WTC11 (cell line): ENCODE data around the gene CLN6. TPM values are rescaled to one million over a fixed set of nuclear protein-coding genes. Genes with fewer than 3 reads are reported as not detected.

Experiments used
- ATAC-seq: fragments of 200-7000 bp; cut with Tn5 transposase; 2 replicates; pipeline ENCODE4 v1.10.0; 2021; ENCODE audit warnings: mild to moderate bottlenecking, moderate library complexity
- CTCF ChIA-PET: fragments of 300-600 bp; sonication (Branson Sonifier 250); formaldehyde crosslinking; loops from one replicate; lab custom pipeline; 2021; ENCODE audit warnings: antibody characterized with exemption; lab: Charles Lee
- POLR2A ChIA-PET: fragments of 350-600 bp; sonication (Branson Sonifier 250); formaldehyde crosslinking; loops from one replicate; lab custom pipeline; 2021; ENCODE audit warnings: antibody characterized with exemption; lab: Charles Lee
- DNase-seq: peaks from one replicate; pipeline ENCODE4 v3.0.0; 2021; ENCODE audit warnings: low spot score
- H3K27ac Mint-ChIP-seq: 2 replicates; pipeline ENCODE4 v1.8.0; 2021; ENCODE audit warnings: mixed read lengths
- H3K27me3 Mint-ChIP-seq: 2 replicates; pipeline ENCODE4 v1.8.0; 2021; ENCODE audit warnings: low read depth, mild to moderate bottlenecking, moderate library complexity, mixed read lengths
- H3K36me3 Mint-ChIP-seq: 2 replicates; pipeline ENCODE4 v1.8.0; 2021; ENCODE audit warnings: mixed read lengths
- H3K4me1 Mint-ChIP-seq: 2 replicates; pipeline ENCODE4 v1.8.0; 2022; ENCODE audit warnings: mixed read lengths
- H3K4me3 Mint-ChIP-seq: 2 replicates; pipeline ENCODE4 v1.8.0; 2021; ENCODE audit warnings: mild to moderate bottlenecking, moderate library complexity, mixed read lengths
- H3K9me3 Mint-ChIP-seq: 2 replicates; pipeline ENCODE4 v1.8.0; 2021; ENCODE audit warnings: mixed read lengths
- CREB1 ChIP-seq: sonication (generic); formaldehyde crosslinking; IDR thresholded peaks from 2 replicates; pipeline ENCODE4 v1.8.0; 2023; ENCODE audit warnings: mild to moderate bottlenecking, missing genetic modification reagents
- CREM ChIP-seq: sonication (generic); formaldehyde crosslinking; IDR thresholded peaks from 2 replicates; pipeline ENCODE4 v1.8.1; 2022; ENCODE audit warnings: mild to moderate bottlenecking, missing genetic modification reagents, moderate library complexity
- E2F1 ChIP-seq: sonication (generic); formaldehyde crosslinking; IDR thresholded peaks from 2 replicates; pipeline ENCODE4 v1.8.0; 2022; ENCODE audit warnings: mild to moderate bottlenecking, missing genetic modification reagents
- ELF4 ChIP-seq: sonication (generic); formaldehyde crosslinking; IDR thresholded peaks from 2 replicates; pipeline ENCODE4 v1.8.1; 2022; ENCODE audit warnings: low read depth, mild to moderate bottlenecking, moderate library complexity, missing genetic modification reagents
- EMX1 ChIP-seq: fragments of 250-450 bp; sonication (Bioruptor Pico); IDR thresholded peaks from 2 replicates; pipeline ENCODE4 v1.8.0; 2021; ENCODE audit warnings: mild to moderate bottlenecking
- FOXP1 ChIP-seq: sonication (generic); formaldehyde crosslinking; IDR thresholded peaks from 2 replicates; pipeline ENCODE4 v1.8.0; 2022; ENCODE audit warnings: missing genetic modification reagents, mild to moderate bottlenecking, moderate library complexity, borderline replicate concordance
- NFYB ChIP-seq: sonication (generic); formaldehyde crosslinking; conservative IDR thresholded peaks from 2 replicates; pipeline ENCODE4 v1.8.0; 2022; ENCODE audit warnings: low read depth, missing genetic modification reagents
- NR3C1 ChIP-seq: sonication (generic); formaldehyde crosslinking; conservative IDR thresholded peaks from 2 replicates; pipeline ENCODE4 v1.8.1; 2023; ENCODE audit warnings: low read depth, mild to moderate bottlenecking, missing genetic modification reagents
- PREB ChIP-seq: sonication (generic); formaldehyde crosslinking; IDR thresholded peaks from 2 replicates; pipeline ENCODE4 v1.8.1; 2022; ENCODE audit warnings: mild to moderate bottlenecking, missing genetic modification reagents, moderate library complexity, borderline replicate concordance
- PRRX2 ChIP-seq: fragments of 250-450 bp; sonication (Bioruptor Pico); IDR thresholded peaks from 2 replicates; pipeline ENCODE4 v1.8.0; 2021; ENCODE audit warnings: mild to moderate bottlenecking
- TCF7 ChIP-seq: sonication (generic); formaldehyde crosslinking; IDR thresholded peaks from 2 replicates; pipeline ENCODE4 v1.8.0; 2022; ENCODE audit warnings: mild to moderate bottlenecking, low read depth, missing genetic modification reagents, moderate library complexity
- ZBTB43 ChIP-seq: sonication (generic); formaldehyde crosslinking; IDR thresholded peaks from 2 replicates; pipeline ENCODE4 v1.8.1; 2023; ENCODE audit warnings: mild to moderate bottlenecking, missing genetic modification reagents
- ZMAT4 ChIP-seq: fragments of 250-450 bp; sonication (Bioruptor Pico); IDR thresholded peaks from 2 replicates; pipeline ENCODE4 v1.9.0; 2021; ENCODE audit warnings: mild to moderate bottlenecking
- ZNF317 ChIP-seq: sonication (generic); formaldehyde crosslinking; IDR thresholded peaks from 2 replicates; pipeline ENCODE4 v1.8.1; 2023; ENCODE audit warnings: low read depth, mild to moderate bottlenecking, moderate library complexity, missing genetic modification reagents, borderline replicate concordance
- ZNF425 ChIP-seq: fragments of 250-450 bp; sonication (Bioruptor Pico); conservative IDR thresholded peaks from 2 replicates; pipeline ENCODE4 v1.9.0; 2021; ENCODE audit warnings: mild to moderate bottlenecking
- ZNF532 ChIP-seq: fragments of 250-450 bp; sonication (Bioruptor Pico); IDR thresholded peaks from 2 replicates; pipeline ENCODE4 v1.9.0; 2021; ENCODE audit warnings: mild to moderate bottlenecking, borderline replicate concordance
- total RNA-seq: library from RNA; stranded (reverse); gene quantifications from 3 replicates; pipeline ENCODE4 v1.2.3, GENCODE V29; 2021

The CLN6 gene
- total RNA-seq, 1 experiment from 2014 or later, result 50.2 TPM

DNA sequence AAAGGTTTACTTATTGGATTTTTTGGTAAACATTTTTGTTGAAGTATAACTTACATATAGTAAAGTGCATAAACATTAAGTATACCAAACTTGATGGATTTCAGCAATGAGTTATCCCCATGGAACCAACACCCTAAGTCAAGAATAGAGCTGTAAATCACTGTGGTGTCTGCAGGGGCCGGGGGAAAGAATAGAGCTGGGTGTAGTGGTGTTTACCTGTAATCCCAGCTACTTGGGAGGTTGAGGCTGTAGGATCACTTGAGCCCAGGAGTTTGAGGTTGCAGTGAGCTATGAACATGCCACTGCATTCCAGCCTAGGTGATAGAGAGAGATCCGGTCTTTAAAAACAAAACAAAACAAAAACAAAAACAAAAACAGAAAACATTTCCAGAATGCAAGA is 34.8 kb upstream of the CLN6 start:
- peaks cover 5% of the 10 kb centered on the region; the same call in 1 of the 2 replicates for H3K9me3 Mint-ChIP-seq
- H3K4me1 Mint-ChIP-seq, result peaks cover 30% of the 10 kb centered on the region
- ChIA-PET CTCF (interaction anchor here (0.8 to 1.8 kb wide), 5 partner anchors 11 to 69 kb away, joined by 3 to 16 read pairs (median 5); partner anchors contain the start of gene FEM1B), POLR2A (interaction anchor here (0.6 kb wide), 1 partner anchor 28 kb away, joined by 3 read pairs; no protein-coding TSS in a partner anchor)
- H3K36me3 Mint-ChIP-seq, result no peaks in the 10 kb centered on the region
- DNase-seq (no peak), ATAC-seq (peak; percentile 83)
- no peaks in the 10 kb centered on the region for H3K27me3 Mint-ChIP-seq
- peak overlapping the region; percentile 37 for H3K27ac Mint-ChIP-seq
- no peak overlapping the region for H3K4me3 Mint-ChIP-seq
- TF ChIP-seq E2F1 (CRISPR knock-in tag) (no peak), ZNF532 (CRISPR knock-in tag) (no peak), CREB1 (no peak), TCF7 (CRISPR knock-in tag) (no peak), PREB (CRISPR knock-in tag) (no peak), NFYB (CRISPR knock-in tag) (no peak), NR3C1 (CRISPR knock-in tag) (no peak), ZNF425 (CRISPR knock-in tag) (no peak), ELF4 (CRISPR knock-in tag) (no peak), PRRX2 (CRISPR knock-in tag) (no peak), EMX1 (CRISPR knock-in tag) (no peak), FOXP1 (CRISPR knock-in tag) (no peak), ZMAT4 (CRISPR knock-in tag) (no peak)

- ChIA-PET POLR2A (no interaction called here), CTCF (interaction anchor here (0.7 to 1.8 kb wide), 5 partner anchors 10 to 410 kb away, joined by 3 to 5 read pairs (median 4); partner anchors contain the start of gene FEM1B)
- peaks cover 34% of the 10 kb centered on the region for H3K4me1 Mint-ChIP-seq
- no peaks in the 10 kb centered on the region for H3K27me3 Mint-ChIP-seq
- H3K36me3 Mint-ChIP-seq, result no peaks in the 10 kb centered on the region
- 0 out of 2 replicates have a peak overlapping the region, but pooled peaks have one; percentile 8 for H3K27ac Mint-ChIP-seq
- no peak for DNase-seq
- peaks cover 5% of the 10 kb centered on the region; the same call in 1 of the 2 replicates for H3K9me3 Mint-ChIP-seq
- ATAC-seq, result no peak
- H3K4me3 Mint-ChIP-seq, result peak overlapping the region; percentile 30; the same call in 1 of the 2 replicates
- no peak for TF ChIP-seq NFYB (CRISPR knock-in tag)
- no peak for TF ChIP-seq ZBTB43 (CRISPR knock-in tag)
- TF ChIP-seq ZNF317, result no peak
- TF ChIP-seq CREM, result no peak
- no peak for TF ChIP-seq CREB1
- TF ChIP-seq TCF7 (CRISPR knock-in tag), result no peak
- TF ChIP-seq ZNF532 (CRISPR knock-in tag), result no peak
Measured at GRCh38 chr15:68262514-68263356, 33.2 kb upstream of the CLN6 start.
